Activated CD8-positive, alpha-beta T cell treated with anti-CD3 and anti-CD28 coated beads, Interleukin-2, amount 10 ng/mL, durations not matched to agents 7 days and 5 days (primary cell): Measurements from ENCODE around the gene TMEM109. TPM values are rescaled to one million over a fixed set of nuclear protein-coding genes. Genes with fewer than 3 reads are reported as not detected.
A peak's percentile ranks its signal among the peaks of the same experiment; 100 is the strongest.

Source experiments
- ATAC-seq: fragments of 150-1000 bp; cut with Tn5 transposase; one replicate; pipeline ENCODE4 v1.10.0; 2021; ENCODE audit warnings: moderate library complexity
- CTCF ChIA-PET: fragments of 350-600 bp; sonication (Branson Sonifier 250); formaldehyde crosslinking; loops from one replicate; lab custom pipeline; 2021; ENCODE audit warnings: antibody characterized with exemption; lab: Charles Lee
- POLR2A ChIA-PET: fragments of 350-600 bp; sonication (Branson Sonifier 250); formaldehyde crosslinking; loops from one replicate; lab custom pipeline; 2021; ENCODE audit warnings: antibody characterized with exemption; lab: Charles Lee
- DNase-seq: peaks from one replicate; pipeline ENCODE4 v3.0.0-alpha.2; 2020
- H3K27ac Mint-ChIP-seq: one replicate; pipeline ENCODE4 v1.8.0; 2021; ENCODE audit warnings: mild to moderate bottlenecking, mixed read lengths
- H3K27me3 Mint-ChIP-seq: one replicate; pipeline ENCODE4 v1.8.0; 2021; ENCODE audit warnings: low read depth, mixed read lengths
- H3K36me3 Mint-ChIP-seq: one replicate; pipeline ENCODE4 v1.8.0; 2021; ENCODE audit warnings: low read depth, mixed read lengths
- H3K4me1 Mint-ChIP-seq: one replicate; pipeline ENCODE4 v1.8.0; 2021; ENCODE audit warnings: low read depth, mixed read lengths
- H3K4me3 Mint-ChIP-seq: one replicate; pipeline ENCODE4 v1.8.0; 2021; ENCODE audit warnings: mild to moderate bottlenecking, mixed read lengths
- H3K9me3 Mint-ChIP-seq: one replicate; pipeline ENCODE4 v1.8.0; 2022; ENCODE audit warnings: mixed read lengths; ENCODE audit not compliant: insufficient read depth
- total RNA-seq, 2 experiments: library from RNA; stranded (reverse); gene quantifications; one replicate each; pipeline ENCODE4 v1.2.3, GENCODE V29; 2021

Gene TMEM109
- total RNA-seq, 2 experiments from 2014 or later = 136 to 139 TPM

DNA sequence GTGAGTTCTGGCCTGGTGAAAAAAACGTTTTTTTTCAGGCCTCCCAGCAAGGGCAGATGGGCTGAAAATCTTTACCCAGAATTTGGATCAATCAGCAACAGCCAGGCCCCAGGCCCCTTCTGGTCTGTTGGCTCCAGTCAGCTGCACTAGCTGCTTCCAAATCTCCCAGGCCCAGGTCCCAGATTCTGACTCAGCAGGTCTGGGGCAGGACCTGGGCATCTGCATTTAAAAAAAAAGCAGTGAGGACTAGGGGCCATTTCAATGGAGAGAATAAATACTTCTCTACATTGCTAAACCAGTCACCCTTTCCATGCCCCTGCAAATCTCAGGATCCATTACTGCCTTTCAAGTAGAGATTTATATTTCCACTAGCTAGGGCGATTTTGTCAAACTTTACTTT is 33.7 kb downstream of the TMEM109 start:
- ChIA-PET CTCF (interaction anchor here (1.0 to 1.8 kb wide), 2 partner anchors 18 to 32 kb away, joined by 3 to 5 read pairs; no protein-coding TSS in a partner anchor), POLR2A (no interaction called here)
- peaks cover 18% of the 10 kb centered on the region for H3K4me1 Mint-ChIP-seq
- H3K27me3 Mint-ChIP-seq = peaks cover 10% of the 10 kb centered on the region
- H3K4me3 Mint-ChIP-seq = no peak overlapping the region
- no peaks in the 10 kb centered on the region for H3K36me3 Mint-ChIP-seq
- DNase-seq = no peak
- no peaks in the 10 kb centered on the region for H3K9me3 Mint-ChIP-seq
- no peak overlapping the region for H3K27ac Mint-ChIP-seq
- no peak for ATAC-seq

DNA sequence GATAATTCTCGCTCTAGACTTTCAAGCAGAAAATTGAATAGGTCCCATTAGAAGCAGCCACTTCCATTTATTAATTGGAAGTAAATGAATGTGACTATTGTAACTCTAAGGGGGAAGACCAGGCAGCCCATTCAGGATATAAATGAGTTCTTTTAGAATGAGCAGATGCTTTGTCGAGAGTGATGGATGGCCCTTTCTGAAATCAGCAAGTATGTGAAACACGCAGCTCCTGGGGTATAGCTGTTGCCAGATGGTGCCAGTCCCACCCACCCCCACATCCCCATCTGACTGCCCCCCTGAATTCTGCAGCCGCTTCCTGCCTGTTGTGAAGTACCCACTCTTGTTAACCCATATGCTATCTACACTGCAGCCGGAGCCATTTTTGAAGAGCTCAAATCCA is 34.3 kb downstream of the TMEM109 start:
- DNase-seq (no peak), ATAC-seq (no peak)
- Mint-ChIP-seq H3K4me1 (peaks cover 23% of the 10 kb centered on the region), H3K36me3 (no peaks in the 10 kb centered on the region), H3K9me3 (no peaks in the 10 kb centered on the region), H3K27me3 (peaks cover 14% of the 10 kb centered on the region), H3K27ac (no peak overlapping the region), H3K4me3 (no peak overlapping the region)
- POLR2A ChIA-PET = no interaction called here
- CTCF ChIA-PET = interaction anchor here (1.0 to 1.8 kb wide), 2 partner anchors 17 to 33 kb away, joined by 3 to 5 read pairs; no protein-coding TSS in a partner anchor

- Mint-ChIP-seq H3K36me3 (no peaks in the 10 kb centered on the region), H3K27ac (no peak overlapping the region), H3K9me3 (no peaks in the 10 kb centered on the region), H3K4me3 (no peak overlapping the region), H3K4me1 (peaks cover 23% of the 10 kb centered on the region), H3K27me3 (peaks cover 19% of the 10 kb centered on the region)
- DNase-seq = no peak
- CTCF ChIA-PET = interaction anchor here (0.8 to 1.4 kb wide), 4 partner anchors 20 to 237 kb away, joined by 3 to 4 read pairs (median 4); no protein-coding TSS in a partner anchor
- ATAC-seq = no peak
- POLR2A ChIA-PET = interaction anchor here (1.0 kb wide), 1 partner anchor 36 kb away, joined by 3 read pairs; no protein-coding TSS in a partner anchor
Observed at GRCh38 chr11:60950024-60950423, 36.1 kb downstream of the TMEM109 start.

DNA sequence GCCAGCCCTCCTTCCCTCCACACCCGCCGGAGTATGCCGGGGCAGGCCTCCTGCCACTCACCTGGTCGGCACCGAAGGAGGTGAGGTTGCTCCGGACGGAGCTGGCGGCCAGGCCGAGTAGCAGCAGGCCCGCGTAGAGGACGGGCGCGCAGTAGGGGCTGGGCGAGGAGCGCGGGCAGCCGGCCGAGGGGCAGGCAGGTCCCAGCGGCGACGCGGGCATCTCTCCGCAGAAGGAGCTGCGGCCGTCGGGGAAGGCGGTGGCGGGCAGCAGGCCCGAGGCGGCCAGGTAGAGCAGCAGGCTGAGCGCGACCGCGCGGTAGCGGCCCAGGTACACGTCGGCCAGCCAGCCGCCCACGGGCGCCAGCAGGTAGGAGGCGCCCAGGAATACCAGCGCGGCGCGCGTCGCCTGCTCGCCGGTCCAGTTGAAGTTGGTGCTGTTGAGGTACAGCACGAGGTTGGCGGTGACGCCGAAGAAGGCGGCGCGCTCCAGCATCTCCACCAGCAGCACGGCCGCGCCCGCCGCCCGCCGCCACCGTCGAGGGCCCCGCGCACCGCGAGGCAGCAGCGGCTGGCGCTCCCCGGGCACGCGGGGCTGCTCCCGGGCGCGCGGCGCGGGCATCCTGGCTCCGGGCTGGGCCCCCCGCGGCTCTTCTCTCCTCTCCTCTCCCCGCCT is 37.1 kb downstream of the TMEM109 start:
- Mint-ChIP-seq H3K9me3 (no peaks in the 10 kb centered on the region), H3K4me1 (peaks cover 23% of the 10 kb centered on the region), H3K27me3 (peaks cover 19% of the 10 kb centered on the region), H3K4me3 (no peak overlapping the region), H3K27ac (no peak overlapping the region), H3K36me3 (no peaks in the 10 kb centered on the region)
- peak; percentile 58 for ATAC-seq
- peak; percentile 35 for DNase-seq
- POLR2A ChIA-PET = interaction anchor here (0.6 to 0.8 kb wide), 4 partner anchors 8 to 23 kb away, joined by 3 to 4 read pairs (median 4); no protein-coding TSS in a partner anchor
- CTCF ChIA-PET = interaction anchor here (1.0 to 1.4 kb wide), 3 partner anchors 19 to 236 kb away, joined by 3 to 4 read pairs (median 4); no protein-coding TSS in a partner anchor

DNA sequence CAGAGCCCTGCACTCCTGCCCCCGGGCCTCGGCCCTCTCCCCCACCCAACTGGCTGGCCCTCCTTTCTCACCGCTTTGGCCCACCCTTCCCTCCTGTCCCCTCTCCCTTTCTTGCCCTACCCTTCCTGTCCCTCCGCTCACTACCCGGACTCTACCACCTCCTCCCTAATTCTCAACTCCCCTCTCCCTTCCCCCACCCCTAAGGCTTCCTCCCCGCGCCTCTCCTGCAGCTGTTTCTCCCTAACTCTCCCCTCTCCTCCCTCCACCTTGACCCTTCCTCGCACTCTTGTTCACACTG is 37.6 kb downstream of the TMEM109 start:
- CTCF ChIA-PET = no interaction called here
- no peaks in the 10 kb centered on the region for H3K9me3 Mint-ChIP-seq
- H3K27ac Mint-ChIP-seq = peak overlapping the region; percentile 79
- POLR2A ChIA-PET = interaction anchor here (0.6 to 0.8 kb wide), 4 partner anchors 8 to 23 kb away, joined by 3 to 4 read pairs (median 4); no protein-coding TSS in a partner anchor
- peaks cover 21% of the 10 kb centered on the region for H3K27me3 Mint-ChIP-seq
- DNase-seq (no peak), ATAC-seq (no peak)
- H3K4me1 Mint-ChIP-seq = peaks cover 23% of the 10 kb centered on the region
- no peaks in the 10 kb centered on the region for H3K36me3 Mint-ChIP-seq
- peak overlapping the region; percentile 76 for H3K4me3 Mint-ChIP-seq

- H3K9me3 Mint-ChIP-seq = no peaks in the 10 kb centered on the region
- no peaks in the 10 kb centered on the region for H3K36me3 Mint-ChIP-seq
- H3K4me1 Mint-ChIP-seq = peaks cover 23% of the 10 kb centered on the region
- peaks cover 24% of the 10 kb centered on the region for H3K27me3 Mint-ChIP-seq
- POLR2A ChIA-PET = interaction anchor here (0.6 kb wide), 2 partner anchors 19 to 22 kb away, joined by 4 read pairs; no protein-coding TSS in a partner anchor
- peak; percentile 78 for ATAC-seq
- peak within 1 kb of the TSS; percentile 76 for H3K4me3 Mint-ChIP-seq
- CTCF ChIA-PET = interaction anchor here (1.1 kb wide), 2 partner anchors 13 to 235 kb away, joined by 3 to 6 read pairs; no protein-coding TSS in a partner anchor
- DNase-seq = peak; percentile 63
- H3K27ac Mint-ChIP-seq = peak within 1 kb of the TSS; percentile 79
Observed at GRCh38 chr11:60951904-60952741, 38.2 kb downstream of the TMEM109 start, which contains the start of gene SLC15A3. SLC15A3 (minus strand) TSS chr11:60952176; CDS start chr11:60951551, 625 bp downstream.

- DNase-seq = no peak
- no peaks in the 10 kb centered on the region for H3K36me3 Mint-ChIP-seq
- peaks cover 27% of the 10 kb centered on the region for H3K27me3 Mint-ChIP-seq
- H3K4me1 Mint-ChIP-seq = peaks cover 23% of the 10 kb centered on the region
- H3K9me3 Mint-ChIP-seq = no peaks in the 10 kb centered on the region
- H3K4me3 Mint-ChIP-seq = peak overlapping the region; percentile 76
- ChIA-PET POLR2A (no interaction called here), CTCF (interaction anchor here (1.1 to 3.0 kb wide), 3 partner anchors 13 to 235 kb away, joined by 3 to 14 read pairs (median 6); no protein-coding TSS in a partner anchor)
- no peak overlapping the region for H3K27ac Mint-ChIP-seq
- no peak for ATAC-seq
Observed at GRCh38 chr11:60952742-60953170, 38.8 kb downstream of the TMEM109 start.

DNA sequence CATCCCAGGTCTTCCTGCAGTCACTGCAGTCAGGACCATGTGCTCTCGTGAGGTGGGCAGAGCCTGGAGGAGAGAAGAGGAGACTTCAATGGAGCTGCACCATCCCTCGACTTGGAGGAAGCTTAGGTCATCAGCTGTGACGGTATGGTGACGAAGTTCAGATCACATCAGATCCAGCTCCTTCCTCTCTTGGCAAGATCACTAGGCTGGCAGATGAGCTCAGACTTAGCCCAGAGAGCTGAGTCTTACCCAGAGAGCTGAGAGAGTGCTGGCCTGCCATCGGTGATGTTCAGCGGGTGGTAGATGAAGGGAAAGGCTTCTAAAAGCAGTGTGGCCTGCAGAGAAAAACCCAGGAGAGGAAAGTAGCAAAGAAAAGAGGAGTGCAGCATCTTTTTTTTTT is 39.8 kb downstream of the TMEM109 start:
- Mint-ChIP-seq H3K9me3 (no peaks in the 10 kb centered on the region), H3K4me3 (no peak overlapping the region), H3K36me3 (no peaks in the 10 kb centered on the region), H3K4me1 (peaks cover 21% of the 10 kb centered on the region), H3K27me3 (peaks cover 27% of the 10 kb centered on the region), H3K27ac (no peak overlapping the region)
- ATAC-seq (no peak), DNase-seq (no peak)
- CTCF ChIA-PET = interaction anchor here (1.4 to 3.0 kb wide), 2 partner anchors 16 to 38 kb away, joined by 4 to 14 read pairs; no protein-coding TSS in a partner anchor
- POLR2A ChIA-PET = no interaction called here

GRCh38 chr11:60954421-60954820 is 40.5 kb downstream of the TMEM109 start:
- peaks cover 28% of the 10 kb centered on the region for H3K27me3 Mint-ChIP-seq
- H3K36me3 Mint-ChIP-seq = no peaks in the 10 kb centered on the region
- H3K4me3 Mint-ChIP-seq = no peak overlapping the region
- ATAC-seq (no peak), DNase-seq (no peak)
- no peak overlapping the region for H3K27ac Mint-ChIP-seq
- peaks cover 21% of the 10 kb centered on the region for H3K4me1 Mint-ChIP-seq
- ChIA-PET POLR2A (no interaction called here), CTCF (interaction anchor here (1.4 to 3.0 kb wide), 3 partner anchors 15 to 175 kb away, joined by 4 to 14 read pairs (median 4); no protein-coding TSS in a partner anchor)
- H3K9me3 Mint-ChIP-seq = no peaks in the 10 kb centered on the region

DNA sequence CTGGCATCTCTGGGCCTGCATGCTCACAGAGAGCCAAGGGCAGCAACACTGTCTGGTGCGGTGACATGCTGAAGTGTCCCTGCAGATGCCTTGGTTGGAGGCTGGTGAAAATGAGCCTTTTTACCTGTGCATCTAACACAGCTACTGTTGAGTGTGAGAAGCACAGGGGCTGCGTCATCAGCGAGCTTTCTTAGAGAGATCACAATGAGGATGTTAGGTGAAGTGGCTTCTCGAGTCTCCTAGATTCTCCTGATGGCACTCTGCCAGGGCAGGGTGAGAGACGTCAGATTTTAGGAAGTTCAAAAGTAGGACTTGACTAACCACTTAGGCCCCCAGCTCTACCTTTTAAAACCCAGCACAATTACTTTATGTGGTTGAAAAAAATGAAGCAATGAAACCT is 41.6 kb downstream of the TMEM109 start:
- Mint-ChIP-seq H3K36me3 (no peaks in the 10 kb centered on the region), H3K27ac (no peak overlapping the region), H3K4me1 (peaks cover 18% of the 10 kb centered on the region), H3K4me3 (no peak overlapping the region), H3K9me3 (no peaks in the 10 kb centered on the region), H3K27me3 (peaks cover 28% of the 10 kb centered on the region)
- ChIA-PET CTCF (interaction anchor here (1.7 to 3.0 kb wide), 2 partner anchors 14 to 174 kb away, joined by 4 to 14 read pairs; no protein-coding TSS in a partner anchor), POLR2A (interaction anchor here (0.7 to 1.0 kb wide), 2 partner anchors 11 to 44 kb away, joined by 3 to 4 read pairs; no protein-coding TSS in a partner anchor)
- ATAC-seq (no peak), DNase-seq (no peak)

DNA sequence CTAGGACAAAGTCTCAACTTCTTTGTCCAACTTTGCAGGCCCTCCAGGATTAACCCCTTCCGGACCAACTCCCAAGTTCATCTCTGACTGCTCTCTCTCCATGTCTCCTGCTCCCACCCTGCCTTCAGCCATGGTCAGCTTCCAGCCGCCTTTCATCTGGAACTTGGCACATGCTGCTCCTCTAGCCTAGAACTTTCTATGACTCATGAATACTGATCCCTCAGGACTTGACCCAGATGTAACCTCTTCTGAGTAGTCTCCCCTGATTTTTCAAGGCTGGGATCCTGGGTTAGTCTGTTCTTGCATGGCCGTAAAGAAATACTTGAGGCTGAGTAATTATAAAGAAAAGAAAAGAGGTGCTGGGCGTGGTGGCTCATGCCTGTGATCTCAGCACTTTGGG is 43.2 kb downstream of the TMEM109 start:
- no peaks in the 10 kb centered on the region for H3K36me3 Mint-ChIP-seq
- DNase-seq (no peak), ATAC-seq (no peak)
- POLR2A ChIA-PET = no interaction called here
- CTCF ChIA-PET = no interaction called here
- H3K27ac Mint-ChIP-seq = no peak overlapping the region
- H3K9me3 Mint-ChIP-seq = no peaks in the 10 kb centered on the region
- H3K4me1 Mint-ChIP-seq = peaks cover 11% of the 10 kb centered on the region
- no peak overlapping the region for H3K4me3 Mint-ChIP-seq
- H3K27me3 Mint-ChIP-seq = peaks cover 32% of the 10 kb centered on the region
